A549 (cell line): ENCODE results near the gene CYP26B1.

Source experiments
- CEBPB ChIP-seq, 2 experiments: fragments of >200 bp in 1 of 2; sonication (Bioruptor Twin) in 1 of 2; formaldehyde crosslinking in 1 of 2; IDR thresholded peaks; 2 replicates each; pipeline ENCODE4 v1.6.1; 2012 to 2016
- CHD2 ChIP-seq: fragments of 150-350 bp; IDR thresholded peaks from 2 replicates; pipeline ENCODE4 v1.6.1; 2014; ENCODE audit warnings: low read length; ENCODE audit not compliant: partially characterized antibody
- CTCF ChIP-seq: fragments of >200 bp; sonication (Bioruptor Twin); formaldehyde crosslinking; IDR thresholded peaks from 3 replicates; pipeline ENCODE4 v1.5.1; 2016
- ELK1 ChIP-seq: fragments of 150-350 bp; IDR thresholded peaks from 2 replicates; pipeline ENCODE4 v1.6.1; 2014; ENCODE audit warnings: low read depth, mild to moderate bottlenecking, low read length
- FOSB ChIP-seq: fragments of 250-450 bp; sonication (Bioruptor Pico); IDR thresholded peaks from 2 replicates; pipeline ENCODE4 v1.5.0; 2020; ENCODE audit warnings: mild to moderate bottlenecking, moderate library complexity
- FOSL2 ChIP-seq, 2 experiments: fragments of 450-650 bp in 1 of 2; fragments of >200 bp in 1 of 2; sonication (Bioruptor Twin) in 1 of 2; formaldehyde crosslinking; IDR thresholded peaks; 2 replicates each; pipeline versions ENCODE4 v1.5.0 to v1.6.1; 2016 to 2020; ENCODE audit warnings: mild to moderate bottlenecking in 1 of 2, moderate library complexity in 1 of 2
- HOXA7 ChIP-seq: fragments of 250-450 bp; sonication (Bioruptor Pico); IDR thresholded peaks from 2 replicates; pipeline ENCODE4 v1.5.0; 2020; ENCODE audit warnings: mild to moderate bottlenecking, moderate library complexity
- KDM5A ChIP-seq: fragments of 200-600 bp; sonication (generic); IDR thresholded peaks from 2 replicates; pipeline ENCODE4 v1.6.1; 2016; ENCODE audit warnings: antibody characterized with exemption, mild to moderate bottlenecking
- MAFK ChIP-seq: fragments of 450-650 bp; IDR thresholded peaks from 2 replicates; pipeline ENCODE4 v1.6.1; 2014; ENCODE audit not compliant: partially characterized antibody
- POLR2A ChIP-seq: IDR thresholded peaks from 2 replicates; pipeline ENCODE4 v1.6.1; 2012; ENCODE audit warnings: mild to moderate bottlenecking, low read length
- RNF2 ChIP-seq: fragments of 200-600 bp; sonication (generic); IDR thresholded peaks from 2 replicates; pipeline ENCODE4 v1.6.1; 2016; ENCODE audit warnings: low read depth, mild to moderate bottlenecking, antibody characterized with exemption, moderate library complexity, borderline replicate concordance
- ZFP36 ChIP-seq: fragments of 450-650 bp; IDR thresholded peaks from 2 replicates; pipeline ENCODE4 v1.6.1; 2014; ENCODE audit warnings: borderline replicate concordance; ENCODE audit not compliant: partially characterized antibody
- ZSCAN20 ChIP-seq: fragments of 250-450 bp; sonication (Bioruptor Pico); IDR thresholded peaks from 2 replicates; pipeline ENCODE4 v1.8.0; 2022; ENCODE audit warnings: mild to moderate bottlenecking, moderate library complexity

GRCh38 chr2:72126186-72127100 is 21.2 kb downstream of the CYP26B1 start:
- TF ChIP-seq HOXA7 (CRISPR knock-in tag) (no peak), POLR2A (no peak), CTCF (no peak), FOSB (CRISPR knock-in tag) (no peak), RNF2 (no peak), ZSCAN20 (CRISPR knock-in tag) (no peak), ELK1 (no peak), CHD2 (no peak), KDM5A (no peak), FOSL2 (IDR thresholded peaks at IDR 0.05) (no peak), FOSL2 (CRISPR knock-in tag; IDR thresholded peaks at IDR 0.05) (no peak), MAFK (no peak), ZFP36 (no peak), CEBPB (IDR thresholded peaks at IDR 0.05) (no peak)
